IMR-90 (cell line): Measurements from ENCODE around the gene ATG9A. TPM values are rescaled to one million over a fixed set of nuclear protein-coding genes. Genes with fewer than 3 reads are reported as not detected.
A peak's percentile ranks its signal among the peaks of the same experiment; 100 is the strongest.

ENCODE experiments used
- ATAC-seq: fragments of 200-7000 bp; cut with Tn5 transposase; 2 replicates; pipeline ENCODE4 v1.9.1; 2020; ENCODE audit warnings: low read depth, mild to moderate bottlenecking, moderate library complexity
- BruUV-seq: library from RNA; stranded (reverse); fragments of 400-500 nt; replicated peaks from 2 replicates; lab custom pipeline; 2021; lab: Mats Ljungman, UMichigan
- CTCF ChIA-PET: fragments of 300-600 bp; formaldehyde crosslinking; extraction: SDS; loops from one replicate; lab custom pipeline; 2021; ENCODE audit warnings: antibody characterized with exemption; lab: Yijun Ruan, JAX
- POLR2A ChIA-PET: fragments of 300-600 bp; sonication (Branson Sonifier 250); formaldehyde crosslinking; loops from one replicate; lab custom pipeline; 2022; ENCODE audit warnings: antibody characterized with exemption; ENCODE audit not compliant: unreplicated experiment; lab: Charles Lee
- DNase-seq: peaks from one replicate; pipeline ENCODE4 v3.0.0; 2013
- H2AFZ ChIP-seq: replicated peaks from 2 replicates; pipeline ENCODE3; 2013; ENCODE audit warnings: low read length, mild to moderate bottlenecking; ENCODE audit not compliant: poor library complexity
- H2AK5ac ChIP-seq: 2 replicates; pipeline ENCODE4 v1.6.1; 2013; ENCODE audit warnings: low read depth, low read length, inconsistent platforms
- H2AK9ac ChIP-seq: replicated peaks from 2 replicates; pipeline ENCODE3; 2013; ENCODE audit warnings: mild to moderate bottlenecking, low read depth, low read length, moderate library complexity; ENCODE audit not compliant: poor library complexity
- H2BK120ac ChIP-seq: 2 replicates; pipeline ENCODE4 v1.6.1; 2013; ENCODE audit warnings: low read depth, low read length, inconsistent platforms
- H2BK15ac ChIP-seq: 3 replicates; pipeline ENCODE4 v1.6.1; 2013; ENCODE audit warnings: low read depth, low read length, inconsistent platforms
- H2BK20ac ChIP-seq: 2 replicates; pipeline ENCODE4 v1.6.1; 2013; ENCODE audit warnings: low read depth, mild to moderate bottlenecking, inconsistent platforms, low read length, moderate library complexity
- H2BK5ac ChIP-seq: 2 replicates; pipeline ENCODE4 v1.6.1; 2013; ENCODE audit warnings: mild to moderate bottlenecking, low read depth, low read length, inconsistent platforms; ENCODE audit not compliant: poor library complexity, severe bottlenecking
- H3K14ac ChIP-seq: replicated peaks from 2 replicates; pipeline ENCODE4 v1.6.1; 2013; ENCODE audit warnings: low read depth, low read length, inconsistent platforms
- H3K18ac ChIP-seq: 2 replicates; pipeline ENCODE4 v1.6.1; 2013; ENCODE audit warnings: low read depth, low read length, control low read depth
- H3K23ac ChIP-seq: 2 replicates; pipeline ENCODE4 v1.6.1; 2013; ENCODE audit warnings: low read depth, low read length, inconsistent platforms
- H3K27ac ChIP-seq: 2 replicates; pipeline ENCODE4 v1.5.1; 2013; ENCODE audit warnings: mild to moderate bottlenecking, control low read depth, low read length; ENCODE audit not compliant: insufficient read depth
- H3K27me3 ChIP-seq: 2 replicates; pipeline ENCODE4 v1.6.1; 2013; ENCODE audit warnings: low read length; ENCODE audit not compliant: control insufficient read depth, insufficient read depth
- H3K36me3 ChIP-seq: 2 replicates; pipeline ENCODE4 v1.6.1; 2013; ENCODE audit warnings: low read length, mixed read lengths; ENCODE audit not compliant: control insufficient read depth, insufficient read depth
- H3K4ac ChIP-seq: 2 replicates; pipeline ENCODE4 v1.6.1; 2013; ENCODE audit warnings: low read depth, low read length, inconsistent platforms
- H3K4me1 ChIP-seq: 2 replicates; pipeline ENCODE4 v1.6.1; 2013; ENCODE audit warnings: low read length, mixed read lengths; ENCODE audit not compliant: control insufficient read depth, insufficient read depth
- H3K4me2 ChIP-seq: 2 replicates; pipeline ENCODE4 v1.6.1; 2013; ENCODE audit warnings: low read depth, mild to moderate bottlenecking, control low read depth, low read length, moderate library complexity
- H3K4me3 ChIP-seq: 2 replicates; pipeline ENCODE4 v1.5.1; 2013; ENCODE audit warnings: low read depth, mild to moderate bottlenecking, control low read depth, low read length, moderate library complexity; ENCODE audit not compliant: insufficient read depth
- H3K56ac ChIP-seq: 2 replicates; pipeline ENCODE4 v1.6.1; 2013; ENCODE audit warnings: low read length, inconsistent platforms; ENCODE audit not compliant: insufficient read depth; ENCODE audit errors: extremely low read depth
- H3K79me1 ChIP-seq, 2 experiments: 2 replicates each; pipeline ENCODE4 v1.6.1; 2013; ENCODE audit warnings: low read length in 2 of 2, inconsistent platforms in 1 of 2, low read depth in 1 of 2
- H3K9ac ChIP-seq: 2 replicates; pipeline ENCODE4 v1.6.1; 2013; ENCODE audit warnings: low read depth, low read length, control low read depth
- H3K9me1 ChIP-seq: 2 replicates; pipeline ENCODE4 v1.6.1; 2013; ENCODE audit warnings: low read length, inconsistent platforms; ENCODE audit not compliant: insufficient read depth
- H3K9me3 ChIP-seq: 2 replicates; pipeline ENCODE4 v1.6.1; 2013; ENCODE audit warnings: low read length; ENCODE audit not compliant: control insufficient read depth, insufficient read depth
- H4K20me1 ChIP-seq: 2 replicates; pipeline ENCODE4 v1.6.1; 2013; ENCODE audit warnings: low read length, inconsistent platforms; ENCODE audit not compliant: insufficient read depth
- H4K5ac ChIP-seq: 2 replicates; pipeline ENCODE4 v1.6.1; 2013; ENCODE audit warnings: mild to moderate bottlenecking, low read depth, low read length, control low read depth
- H4K8ac ChIP-seq, 2 experiments: 2 replicates each; pipeline ENCODE4 v1.6.1; 2013; ENCODE audit warnings: low read depth in 2 of 2, low read length in 2 of 2, control low read depth in 1 of 2, inconsistent platforms in 1 of 2
- H4K91ac ChIP-seq: 2 replicates; pipeline ENCODE4 v1.6.1; 2013; ENCODE audit warnings: low read depth, low read length, inconsistent platforms; ENCODE audit not compliant: insufficient read depth
- BHLHE40 ChIP-seq: fragments of 150-350 bp; IDR thresholded peaks from 2 replicates; pipeline ENCODE4 v1.6.1; 2016; ENCODE audit warnings: mild to moderate bottlenecking, low read depth, low read length
- CHD1 ChIP-seq: IDR thresholded peaks from 2 replicates; pipeline ENCODE4 v1.6.1; 2012; ENCODE audit warnings: low read depth, low read length, improper control_type of control experiment
- FOS ChIP-seq: fragments of 150-350 bp; IDR thresholded peaks from 2 replicates; pipeline ENCODE4 v1.6.1; 2016; ENCODE audit warnings: low read depth, low read length
- MAZ ChIP-seq: IDR thresholded peaks from 2 replicates; pipeline ENCODE4 v1.6.1; 2012; ENCODE audit warnings: low read depth, mild to moderate bottlenecking, low read length, improper control_type of control experiment, moderate library complexity, borderline replicate concordance
- NFE2L2 ChIP-seq: fragments of 150-350 bp; IDR thresholded peaks from 2 replicates; pipeline ENCODE4 v1.6.1; 2016; ENCODE audit warnings: low read depth, mild to moderate bottlenecking, low read length
- POLR2A ChIP-seq: IDR thresholded peaks from 2 replicates; pipeline ENCODE4 v1.6.1; 2012; ENCODE audit warnings: mild to moderate bottlenecking, low read depth, low read length
- RAD21 ChIP-seq: IDR thresholded peaks from 2 replicates; pipeline ENCODE4 v1.6.1; 2012; ENCODE audit warnings: low read length, improper control_type of control experiment
- RCOR1 ChIP-seq: IDR thresholded peaks from 2 replicates; pipeline ENCODE4 v1.6.1; 2012; ENCODE audit warnings: mild to moderate bottlenecking, low read length, improper control_type of control experiment; ENCODE audit not compliant: insufficient replicate concordance
- RFX5 ChIP-seq: IDR thresholded peaks from 2 replicates; pipeline ENCODE4 v1.8.0; 2012; ENCODE audit warnings: low read depth, mild to moderate bottlenecking, low read length, moderate library complexity
- SMC3 ChIP-seq: fragments of 150-350 bp; IDR thresholded peaks from 2 replicates; pipeline ENCODE4 v1.6.1; 2016; ENCODE audit warnings: low read depth, mild to moderate bottlenecking, antibody characterized with exemption, low read length, moderate library complexity
- USF2 ChIP-seq: fragments of 150-350 bp; IDR thresholded peaks from 2 replicates; pipeline ENCODE4 v1.6.1; 2017; ENCODE audit warnings: mild to moderate bottlenecking, antibody characterized with exemption, low read length, low read depth
- WGBS, 2 experiments: methylation state at CpG; one replicate each; pipeline versions ENCODE4 v1.1.5 to v1.1.7; 2013; ENCODE audit warnings: missing lambda C conversion rate in 2 of 2; ENCODE audit not compliant: insufficient read length in 1 of 2; ENCODE audit errors: extremely low coverage in 2 of 2; 5-methylcytosine and 5-hydroxymethylcytosine counted together
- dilution Hi-C: fragments of 300-500 bp; cut with HindIII; formaldehyde crosslinking; loops from one replicate; pipeline ENCODE4 v1.14.3; 2018; ENCODE audit warnings: low sequenced_read_pairs; ENCODE audit not compliant: unreplicated experiment
- in situ Hi-C: fragments of 300-500 bp; cut with MboI; formaldehyde crosslinking; loops from 3 replicates; pipeline ENCODE4 v1.14.3; 2019; ENCODE audit warnings: low sequenced_read_pairs, inconsistent platforms, mixed read lengths
- intact Hi-C: fragments of 100-400 bp; cut with micrococcal nuclease; formaldehyde crosslinking; loops from 2 replicates; pipeline ENCODE4 v1.10.0; 2022
- polyA plus RNA-seq, 3 experiments: library from polyadenylated mRNA; depleted of rRNA; stranded (reverse); fragments of >200 nt; gene quantifications; 2 replicates each; pipeline ENCODE4 v1.2.3, GENCODE V29; 2012; ENCODE audit warnings: low replicate concordance in 1 of 3
- total RNA-seq: library from RNA; depleted of rRNA; stranded (reverse); fragments of >200 nt; gene quantifications from 2 replicates; pipeline ENCODE4 v1.2.3, GENCODE V29; 2012

Gene ATG9A
- total and polyA plus RNA-seq, 2 of the 4 experiments (the other 2 are of a cell fraction) = 35.1 to 58.3 TPM

- Histone ChIP-seq H4K5ac (peak overlapping the region; percentile 82), H3K4ac (peak overlapping the region; percentile 87), H2BK20ac (peak overlapping the region; percentile 54; the same call in 1 of the 2 replicates), H2BK5ac (peak overlapping the region; percentile 90), H3K18ac (peak overlapping the region; percentile 76), H2AK9ac (peak overlapping the region; percentile 99), H3K4me2 (peak overlapping the region; percentile 59), H3K14ac (peak overlapping the region; percentile 90), H4K91ac (peak overlapping the region; percentile 82), H4K20me1 (0 out of 2 replicates have a peak, but pooled peaks cover 8% of the 10 kb centered on the region), H2AFZ (peak overlapping the region; percentile 81), H2BK15ac (peak overlapping the region; percentile 50; the same call in 2 of the 3 replicates), H3K4me1 (peaks cover 46% of the 10 kb centered on the region), H3K9me3 (no peaks in the 10 kb centered on the region), H3K79me1 (peaks cover 23 to 38% of the 10 kb centered on the region in 2 experiments), H4K8ac (peak overlapping the region; percentile 7 to 82), H3K23ac (peak overlapping the region; percentile 79; the same call in 1 of the 2 replicates), H3K27ac (peak overlapping the region; percentile 72), H3K56ac (peak overlapping the region; percentile 76; the same call in 1 of the 2 replicates), H2AK5ac (peak overlapping the region; percentile 87), H2BK120ac (peak overlapping the region; percentile 70), H3K9ac (peak overlapping the region; percentile 20), H3K9me1 (peaks cover 44% of the 10 kb centered on the region), H3K27me3 (peaks cover 5% of the 10 kb centered on the region), H3K36me3 (peaks cover 21% of the 10 kb centered on the region; the same call in 1 of the 2 replicates), H3K4me3 (no peak overlapping the region)
- BruUV-seq = no TSS peak
- no peak for ATAC-seq
- dilution Hi-C loops = no loop called here
- TF ChIP-seq NFE2L2 (no peak), FOS (no peak), POLR2A (no peak), MAZ (no peak), RAD21 (no peak), RFX5 (no peak), BHLHE40 (no peak), CHD1 (no peak), SMC3 (no peak), RCOR1 (no peak), USF2 (no peak)
- WGBS, 2 experiments = 91% methylated on average over 9 of the region's 22 CpGs; no CpG with 5 or more reads in 1 of the 2 experiments
- ChIA-PET POLR2A (no interaction called here), CTCF (interaction anchor here (1.6 to 2.3 kb wide), 2 partner anchors 27 to 45 kb away, joined by 6 to 10 read pairs; no protein-coding TSS in a partner anchor)
- in situ Hi-C loops = no loop called here
- intact Hi-C loops = no loop called here
- peak; percentile 23 for DNase-seq
Observed at GRCh38 chr2:219250049-219250781, 20.8 kb upstream of the ATG9A start.
